Measurements from ENCODE around the gene ACTRT3.

DNA sequence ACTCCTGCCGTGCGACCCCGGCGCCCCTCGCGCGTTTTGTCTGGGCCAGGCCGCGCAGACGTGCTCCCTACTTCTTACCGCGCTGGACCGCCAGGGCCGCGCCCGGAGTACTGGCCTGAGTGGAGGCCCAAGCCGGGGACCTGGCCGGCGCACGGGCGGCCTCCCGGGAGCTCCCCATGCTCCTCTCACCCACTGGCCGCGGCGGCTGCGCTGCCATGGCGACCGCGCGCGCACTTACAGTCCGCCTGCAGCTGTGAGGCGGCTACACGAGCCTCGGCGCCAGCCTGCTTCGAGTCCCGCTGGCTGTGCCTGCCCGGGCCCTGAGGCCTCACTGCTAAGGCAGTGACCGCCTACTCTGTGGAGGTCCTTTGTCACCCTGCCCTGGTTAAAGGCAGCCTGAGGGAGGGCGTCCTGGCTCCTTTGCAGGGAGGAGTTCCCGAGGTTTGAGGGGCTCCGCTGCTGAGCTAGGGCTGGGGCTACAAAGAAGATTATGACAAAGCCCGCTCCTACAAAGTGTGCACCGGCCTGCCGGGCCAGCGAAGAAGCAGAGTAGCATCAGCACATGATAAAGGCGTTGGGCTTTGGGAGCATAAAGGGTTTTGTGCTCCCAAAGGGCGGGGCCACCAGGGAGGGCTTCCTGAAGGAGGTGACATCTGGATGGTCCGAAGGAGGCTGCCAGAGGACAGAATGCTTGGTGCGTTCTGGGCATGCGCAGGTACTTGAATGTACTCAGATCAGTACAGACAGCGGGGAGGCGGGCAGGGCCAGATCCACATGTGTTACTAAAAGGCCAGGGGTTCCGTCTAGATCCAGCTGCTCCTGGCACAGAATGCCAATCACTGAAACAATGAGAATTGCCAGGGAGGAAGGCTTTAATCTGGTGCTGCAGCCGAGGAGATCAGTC, 43.2 kb upstream of the ACTRT3 start, which contains the start of the genes LRRC34 and LRRIQ4:
- TF ChIP-seq, protein P1, sequence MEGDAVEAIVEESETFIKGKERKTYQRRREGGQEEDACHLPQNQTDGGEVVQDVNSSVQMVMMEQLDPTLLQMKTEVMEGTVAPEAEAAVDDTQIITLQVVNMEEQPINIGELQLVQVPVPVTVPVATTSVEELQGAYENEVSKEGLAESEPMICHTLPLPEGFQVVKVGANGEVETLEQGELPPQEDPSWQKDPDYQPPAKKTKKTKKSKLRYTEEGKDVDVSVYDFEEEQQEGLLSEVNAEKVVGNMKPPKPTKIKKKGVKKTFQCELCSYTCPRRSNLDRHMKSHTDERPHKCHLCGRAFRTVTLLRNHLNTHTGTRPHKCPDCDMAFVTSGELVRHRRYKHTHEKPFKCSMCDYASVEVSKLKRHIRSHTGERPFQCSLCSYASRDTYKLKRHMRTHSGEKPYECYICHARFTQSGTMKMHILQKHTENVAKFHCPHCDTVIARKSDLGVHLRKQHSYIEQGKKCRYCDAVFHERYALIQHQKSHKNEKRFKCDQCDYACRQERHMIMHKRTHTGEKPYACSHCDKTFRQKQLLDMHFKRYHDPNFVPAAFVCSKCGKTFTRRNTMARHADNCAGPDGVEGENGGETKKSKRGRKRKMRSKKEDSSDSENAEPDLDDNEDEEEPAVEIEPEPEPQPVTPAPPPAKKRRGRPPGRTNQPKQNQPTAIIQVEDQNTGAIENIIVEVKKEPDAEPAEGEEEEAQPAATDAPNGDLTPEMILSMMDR (IDR thresholded peaks at IDR 0.05): no peak
- TF ChIP-seq EZH2 (IDR thresholded peaks at IDR 0.05): no peak
- no peak for TF ChIP-seq EZH2phosphoT487 (IDR thresholded peaks at IDR 0.05)
